GM18505 (cell line): Measurements from ENCODE around the gene SARM1.

Experiments used
- ATAC-seq: cut with Tn5 transposase; IDR thresholded peaks from one replicate; pipeline ENCODE4 v1.9.1; 2021; ENCODE audit not compliant: unreplicated experiment
- POLR2A ChIP-seq: IDR thresholded peaks from 4 replicates; pipeline ENCODE4 v1.6.1; 2011; ENCODE audit warnings: borderline replicate concordance; ENCODE audit not compliant: insufficient read depth, insufficient read length; ENCODE audit errors: extremely low read depth

Gene SARM1

DNA sequence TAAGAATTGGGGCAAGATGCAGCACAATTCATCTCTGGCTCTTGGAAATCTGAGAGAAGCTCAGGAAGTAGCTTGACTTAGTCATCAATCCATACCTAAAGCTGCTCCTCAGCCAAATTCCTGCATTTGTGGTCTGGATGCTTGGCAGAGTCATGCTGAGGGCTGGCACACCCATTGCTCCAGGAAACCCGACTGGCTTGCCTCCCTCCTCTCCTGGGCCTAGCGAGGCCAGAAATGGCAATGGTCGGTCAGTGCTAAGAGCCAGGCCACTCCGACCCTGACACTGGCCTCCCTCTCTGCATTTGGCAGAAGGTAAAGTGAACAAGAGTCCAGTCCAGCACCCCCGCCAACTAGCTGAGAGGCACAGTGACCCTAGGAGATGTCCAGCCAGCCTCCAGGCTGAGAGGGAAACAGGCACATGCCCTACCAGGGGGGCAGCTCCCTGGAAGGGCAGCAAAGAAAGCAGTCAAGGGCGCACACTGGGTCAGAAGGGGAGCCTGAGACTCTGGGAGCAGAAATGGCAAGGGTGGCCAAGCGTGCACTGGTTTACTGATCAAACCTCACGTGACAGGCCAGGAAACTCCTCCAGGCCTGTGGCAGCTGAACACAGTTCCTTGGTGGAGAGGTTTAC, 24.1 kb upstream of the SARM1 start:
- no peak for ATAC-seq
- no peak for TF ChIP-seq POLR2A

GRCh38 chr17:28348979-28349378, 22.5 kb upstream of the SARM1 start:
- no peak for TF ChIP-seq POLR2A
- ATAC-seq, result no peak

DNA sequence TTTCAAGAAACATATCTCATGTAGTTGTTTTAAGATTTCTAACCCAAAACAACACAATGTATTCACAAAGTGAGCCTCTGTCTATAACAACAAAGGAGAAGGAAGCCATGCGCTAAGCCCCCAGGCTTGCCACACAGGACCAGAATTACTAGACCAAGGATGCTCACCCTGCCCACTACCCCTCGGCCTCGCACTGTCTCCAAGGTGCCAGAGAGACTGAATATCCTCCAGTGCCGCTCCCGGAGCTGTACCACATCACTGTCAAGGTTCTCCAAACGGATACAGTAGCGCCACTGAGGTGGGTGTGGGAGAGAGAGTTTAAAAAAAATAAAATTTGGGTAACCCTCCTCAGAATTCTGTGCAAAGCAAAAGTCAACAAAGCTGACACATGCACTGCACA, 21.2 kb upstream of the SARM1 start:
- TF ChIP-seq POLR2A, result no peak
- ATAC-seq, result no peak

DNA sequence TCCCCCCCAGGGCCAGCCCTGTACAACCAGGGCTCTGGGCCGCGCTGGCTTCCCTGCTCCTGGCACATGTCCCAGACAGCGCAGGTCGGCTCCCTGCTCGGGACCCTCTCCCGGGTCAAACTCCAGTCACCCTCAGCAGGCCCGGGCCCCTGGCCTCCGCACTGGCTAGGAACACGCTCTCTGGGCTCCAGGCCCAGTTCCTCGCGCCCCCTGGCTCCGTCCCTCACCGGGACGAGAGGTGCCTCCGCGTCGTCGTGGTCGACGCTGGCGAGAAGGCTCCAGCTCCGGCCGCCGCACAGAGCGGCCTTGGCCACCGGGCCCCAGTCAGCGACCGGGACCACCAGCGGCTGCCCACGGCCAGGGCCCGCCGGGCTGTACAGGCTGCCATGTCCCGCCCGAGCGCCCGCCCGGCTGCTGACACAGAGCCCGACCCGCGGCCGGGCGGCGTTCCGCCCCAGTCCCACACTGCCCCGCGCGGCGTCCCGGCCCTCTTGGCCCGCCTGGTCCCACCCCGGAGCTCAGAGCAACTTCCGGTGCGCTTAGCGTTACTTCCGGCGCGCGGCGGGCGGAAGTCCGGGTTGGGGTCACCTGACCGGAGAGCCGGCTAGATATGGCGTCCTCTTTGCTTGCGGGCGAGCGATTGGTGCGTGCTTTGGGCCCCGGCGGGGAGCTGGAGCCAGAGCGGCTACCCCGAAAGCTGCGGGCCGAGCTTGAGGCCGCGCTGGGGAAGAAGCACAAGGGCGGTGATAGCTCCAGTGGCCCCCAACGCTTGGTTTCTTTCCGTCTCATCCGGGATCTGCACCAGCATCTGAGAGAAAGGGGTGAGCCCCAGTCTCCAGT, 14.2 kb upstream of the SARM1 start, which contains the start of gene POLDIP2:
TSS of gene POLDIP2 (minus strand) at position 467 of the 840 bp plus-strand sequence. CDS start at position 388, 79 bp downstream.
- ATAC-seq, result peak; percentile 97
- peak; percentile 93 for TF ChIP-seq POLR2A

DNA sequence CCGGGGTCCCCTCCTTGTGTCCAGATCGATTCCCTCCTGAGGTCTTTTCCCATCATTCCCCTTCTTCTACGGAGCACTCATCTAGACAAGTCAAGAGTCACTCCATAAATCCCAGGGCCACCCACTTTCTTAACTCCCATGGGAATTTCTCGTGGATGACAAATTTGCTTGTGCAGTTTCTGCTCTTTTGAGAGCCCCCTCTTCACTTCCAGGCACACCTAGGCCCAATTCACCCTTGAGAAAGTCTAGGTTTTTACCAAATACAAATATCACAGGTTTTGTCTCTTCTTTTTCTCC, 13.6 kb upstream of the SARM1 start:
- ATAC-seq, result no peak
- TF ChIP-seq POLR2A, result no peak

DNA sequence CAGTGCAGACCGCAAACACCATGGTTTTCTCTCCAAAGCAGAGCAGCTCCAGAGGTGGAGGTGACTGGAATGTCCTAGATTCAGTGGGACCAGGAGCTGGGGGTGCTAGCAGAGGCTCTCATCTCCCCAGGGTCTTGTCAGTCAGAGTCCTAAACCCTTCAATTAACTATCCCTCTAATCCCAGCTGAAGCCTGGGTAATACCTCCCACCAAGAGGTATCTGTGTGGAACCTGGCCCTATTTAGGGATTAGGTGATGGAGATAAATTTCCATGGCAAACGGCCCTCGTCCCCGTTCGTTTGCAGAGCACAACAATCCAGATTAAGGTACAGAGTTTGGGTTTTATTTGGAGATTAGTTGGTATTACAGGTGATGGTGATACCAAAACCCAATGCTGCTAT, 8.3 kb upstream of the SARM1 start:
- TF ChIP-seq POLR2A, result no peak
- no peak for ATAC-seq

DNA sequence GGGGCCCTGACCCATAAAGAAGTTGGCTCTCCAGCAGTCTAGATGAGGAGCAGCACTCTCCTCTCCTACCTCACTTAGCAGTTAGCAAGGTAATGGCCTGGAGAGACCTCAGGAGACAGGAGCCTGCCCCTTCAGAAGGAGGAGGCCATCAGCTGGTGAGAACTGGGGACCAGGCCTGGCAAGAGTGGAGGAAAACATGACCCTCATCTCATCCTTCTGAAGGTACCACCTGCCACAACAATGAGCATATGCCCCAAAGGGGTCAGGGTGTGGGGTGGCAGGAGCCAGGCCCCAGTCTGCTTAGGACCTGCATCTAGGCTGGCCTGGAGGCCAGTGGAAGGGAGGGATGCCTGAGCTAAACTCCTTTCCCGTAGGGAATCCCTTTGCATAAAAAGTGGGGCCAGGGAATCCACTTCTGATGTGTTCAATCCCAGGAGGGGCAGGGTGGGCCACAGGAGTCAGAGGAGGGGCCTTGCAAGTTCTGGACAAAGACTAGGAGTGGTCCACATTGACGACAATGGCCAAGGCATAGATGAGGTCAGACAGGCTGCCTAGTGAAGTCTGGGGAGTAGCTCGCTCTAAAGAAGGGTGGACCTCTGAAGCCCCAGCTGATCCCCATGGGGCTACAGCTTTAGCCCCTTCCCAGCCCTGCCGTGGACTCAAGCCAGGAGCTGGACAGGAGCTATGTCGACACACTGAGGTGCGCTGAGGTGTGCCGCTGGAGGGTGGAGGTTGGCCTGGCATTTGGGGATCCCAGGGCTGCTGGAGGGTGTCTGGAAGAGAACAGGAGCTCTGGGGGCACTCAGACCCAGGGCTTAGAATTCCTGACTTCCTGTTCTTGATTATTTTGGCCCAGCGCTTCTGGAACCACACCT, 7.5 kb upstream of the SARM1 start:
- no peak for ATAC-seq

DNA sequence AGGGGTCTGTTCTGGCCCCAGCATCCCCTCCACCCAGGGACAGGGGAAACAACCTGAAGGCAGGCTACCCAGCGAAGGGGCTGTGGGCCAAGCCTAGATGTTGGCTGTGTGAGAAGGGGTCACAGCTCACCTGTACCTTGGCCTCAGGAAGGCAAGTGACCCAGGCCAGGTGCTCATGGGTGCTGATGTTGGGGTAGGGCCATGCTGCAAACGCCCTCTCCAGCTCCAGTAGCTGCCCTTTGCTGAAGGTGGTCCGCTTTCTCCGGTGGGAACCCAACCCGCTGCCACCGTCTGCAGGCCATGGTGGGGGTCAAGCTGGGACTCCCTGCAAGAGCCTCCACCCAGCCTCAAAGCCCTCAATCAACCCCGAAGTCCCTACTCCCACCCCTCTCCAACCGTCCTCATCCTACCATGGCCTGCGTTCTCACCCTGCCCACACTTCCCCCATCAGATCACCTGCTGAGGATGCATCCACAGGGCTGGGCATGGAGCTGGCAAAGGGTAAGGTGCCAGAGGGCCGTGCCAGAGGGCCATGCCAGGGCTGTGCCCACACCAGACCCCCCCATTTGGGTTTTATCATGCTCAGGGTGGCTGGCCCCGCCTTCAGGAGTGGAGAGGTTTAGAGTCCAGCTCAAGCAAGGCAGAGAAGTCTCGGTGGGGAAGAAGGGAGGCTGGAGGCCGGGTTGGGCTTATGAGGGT, 6.7 kb upstream of the SARM1 start, which contains the start of gene SEBOX:
TSS of gene SEBOX (minus strand) at position 535 of the 699 bp plus-strand sequence. CDS start at position 487, 48 bp downstream.
- TF ChIP-seq POLR2A, result no peak
- ATAC-seq, result no peak

More for the DNA sequence above, 7.5 kb upstream of the SARM1 start:
- TF ChIP-seq POLR2A, result no peak

DNA sequence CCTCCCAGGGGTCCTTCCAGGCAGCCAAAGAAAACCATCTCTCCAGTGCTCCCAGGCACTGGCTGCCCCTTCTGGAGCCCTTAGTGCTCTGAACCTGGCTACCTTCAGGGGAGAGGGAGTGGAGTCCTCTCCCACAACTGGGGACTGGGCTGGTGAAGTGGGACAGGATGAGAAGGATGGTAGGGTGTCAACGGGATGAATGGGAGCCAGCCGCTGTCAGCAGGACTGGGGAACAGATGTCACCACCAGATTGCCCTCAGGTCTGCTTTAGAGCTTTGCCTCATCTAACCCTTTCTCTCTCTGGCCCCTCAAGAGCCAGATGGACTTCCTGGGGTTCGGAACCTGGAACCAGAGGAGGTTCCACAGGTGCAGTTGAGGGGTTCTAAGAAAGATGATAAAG, 6.0 kb upstream of the SARM1 start:
- TF ChIP-seq POLR2A, result no peak
- no peak for ATAC-seq

GRCh38 chr17:28366605-28367004, 4.9 kb upstream of the SARM1 start:
- ATAC-seq, result no peak
- TF ChIP-seq POLR2A, result no peak

DNA sequence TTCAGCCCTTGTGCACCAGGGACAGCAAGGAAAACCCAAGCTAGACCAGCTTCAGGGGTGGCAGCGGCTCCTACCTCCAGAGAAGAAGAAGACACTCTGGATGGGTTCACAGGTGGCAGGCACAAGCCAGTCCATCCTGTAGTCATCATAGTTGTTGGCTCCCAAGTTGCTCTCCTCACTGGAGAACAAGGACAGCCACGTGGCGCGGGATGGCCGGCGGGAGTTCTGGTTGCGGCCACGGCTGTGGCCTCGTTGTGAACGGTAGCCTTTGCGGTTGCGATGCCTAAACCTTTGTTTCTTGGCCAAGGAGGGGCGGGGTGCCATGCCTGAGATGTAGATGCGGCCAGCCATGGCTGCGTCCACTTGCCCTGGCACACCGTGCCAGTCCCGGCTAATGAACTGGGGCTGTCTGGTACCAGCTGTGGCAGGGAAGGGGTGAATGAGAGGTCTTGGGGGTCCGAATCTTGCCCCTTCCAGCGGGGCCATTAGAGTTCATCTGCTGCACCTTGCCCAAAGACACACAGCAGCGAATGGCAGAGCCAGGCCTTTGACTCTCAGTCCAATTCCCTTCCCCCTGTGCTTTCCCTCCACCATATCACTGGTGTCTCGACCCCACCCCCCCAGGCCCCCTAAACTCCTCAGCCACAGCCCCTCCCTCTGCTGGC, 3.7 kb upstream of the SARM1 start:
- TF ChIP-seq POLR2A, result no peak
- ATAC-seq, result no peak

GRCh38 chr17:28368306-28368831, 3.1 kb upstream of the SARM1 start:
- TF ChIP-seq POLR2A, result no peak
- ATAC-seq, result no peak

GRCh38 chr17:28368915-28369683, 2.4 kb upstream of the SARM1 start:
- no peak for TF ChIP-seq POLR2A
- no peak for ATAC-seq
